ENCODE data around the gene TMC7.

TMC7 gene

GRCh38 chr16:19029980-19030379, 46.2 kb downstream of the TMC7 start:
- DNase-seq (ENCODE audit: low read depth in 2 of 2), result no peak

DNA sequence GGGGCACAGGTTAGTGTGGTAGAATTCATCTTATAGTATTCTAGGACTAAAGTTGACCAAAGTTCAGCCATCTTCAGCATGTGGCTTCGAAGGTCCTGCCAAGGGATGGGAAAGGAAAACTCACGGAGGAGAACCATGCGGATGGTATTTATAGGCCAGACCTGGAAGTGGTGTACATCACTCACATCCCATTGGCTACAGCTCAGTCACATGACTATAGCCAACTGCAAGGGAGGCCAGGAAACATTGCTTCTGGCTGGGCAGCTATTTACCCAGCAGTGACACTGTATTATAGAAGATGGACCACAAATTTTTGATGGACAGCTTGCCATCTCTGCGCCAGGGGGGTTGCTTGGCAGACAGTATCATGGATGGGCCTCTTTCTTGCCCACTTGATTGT, 48.0 kb downstream of the TMC7 start:
- DNase-seq (ENCODE audit: low read depth in 2 of 2), result no peak

- no peak for DNase-seq (ENCODE audit: low read depth in 2 of 2)
Measured at GRCh38 chr16:19033761-19034160, 50.0 kb downstream of the TMC7 start.

DNA sequence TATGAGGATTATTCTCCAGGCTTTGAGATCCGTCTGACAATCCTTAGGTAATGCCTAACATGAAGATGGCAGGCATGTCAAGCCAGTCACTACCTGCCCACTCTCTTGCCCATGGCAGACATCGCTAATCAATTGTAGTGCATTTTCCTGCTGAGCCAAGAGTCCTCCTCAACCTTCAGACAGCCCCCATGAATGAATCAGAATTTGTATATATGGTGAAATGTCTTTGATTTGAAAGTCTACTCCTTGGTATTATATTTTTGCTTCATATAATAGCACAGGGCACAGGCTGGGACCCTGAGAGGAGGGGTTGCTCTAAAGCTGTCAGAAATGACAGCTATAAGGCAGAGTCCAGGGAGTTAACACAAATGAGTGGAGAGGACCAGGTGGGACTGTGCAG, 56.7 kb downstream of the TMC7 start:
- no peak for DNase-seq (ENCODE audit: low read depth in 2 of 2)

DNA sequence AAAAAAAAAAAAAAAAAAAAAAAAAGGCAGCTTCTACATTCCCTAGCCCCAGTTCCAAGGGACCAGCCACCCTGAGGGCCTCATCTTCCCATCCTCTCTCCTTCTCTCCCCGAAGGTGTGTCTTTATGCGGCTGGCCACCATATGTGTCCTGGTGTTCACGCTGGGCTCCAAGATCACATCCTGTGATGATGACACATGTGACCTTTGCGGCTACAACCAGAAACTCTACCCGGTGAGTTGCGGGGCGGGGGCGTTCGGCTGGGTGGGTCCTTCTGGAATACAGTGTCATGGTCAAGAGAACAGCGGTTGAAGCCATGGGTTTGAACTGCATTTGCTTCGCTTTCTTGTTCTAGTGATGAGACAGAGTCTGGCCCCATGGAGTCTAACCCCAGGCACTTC, 61.0 kb downstream of the TMC7 start:
- no peak for DNase-seq (ENCODE audit: low read depth in 2 of 2)

DNA sequence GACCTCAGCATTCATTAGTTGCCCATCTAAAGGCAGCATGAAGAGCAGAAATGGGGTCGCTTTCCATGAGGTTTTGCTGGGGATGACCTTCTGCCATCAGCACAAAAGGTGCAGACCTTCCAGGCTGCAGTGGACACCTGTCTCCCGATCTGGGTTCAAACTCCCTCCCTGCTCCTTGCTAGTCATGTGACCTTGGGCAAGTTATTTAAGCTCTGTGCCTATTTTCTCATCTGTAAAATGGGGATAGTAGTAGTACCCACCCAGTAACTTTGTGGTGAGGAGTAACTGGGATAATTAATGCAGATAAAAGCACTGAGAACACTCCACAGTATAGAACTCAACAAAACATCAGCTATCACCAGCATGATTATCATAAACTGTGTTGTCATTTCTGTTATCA, 62.3 kb downstream of the TMC7 start:
- no peak for DNase-seq (ENCODE audit: low read depth in 2 of 2)

GRCh38 chr16:19062706-19063105, 79.0 kb downstream of the TMC7 start:
- no peak for DNase-seq (ENCODE audit: low read depth in 2 of 2)

- no peak for DNase-seq (ENCODE audit: low read depth in 2 of 2)
Measured at GRCh38 chr16:19066988-19067348, 83.2 kb downstream of the TMC7 start.

- DNase-seq (ENCODE audit: low read depth in 2 of 2), result peak; percentile 95 to 97
Measured at GRCh38 chr16:19067349-19068236, 83.9 kb downstream of the TMC7 start, which contains the start of gene COQ7. Gene COQ7 (plus strand): TSS chr16:19067614. CDS start chr16:19067665, 51 bp downstream.

DNA sequence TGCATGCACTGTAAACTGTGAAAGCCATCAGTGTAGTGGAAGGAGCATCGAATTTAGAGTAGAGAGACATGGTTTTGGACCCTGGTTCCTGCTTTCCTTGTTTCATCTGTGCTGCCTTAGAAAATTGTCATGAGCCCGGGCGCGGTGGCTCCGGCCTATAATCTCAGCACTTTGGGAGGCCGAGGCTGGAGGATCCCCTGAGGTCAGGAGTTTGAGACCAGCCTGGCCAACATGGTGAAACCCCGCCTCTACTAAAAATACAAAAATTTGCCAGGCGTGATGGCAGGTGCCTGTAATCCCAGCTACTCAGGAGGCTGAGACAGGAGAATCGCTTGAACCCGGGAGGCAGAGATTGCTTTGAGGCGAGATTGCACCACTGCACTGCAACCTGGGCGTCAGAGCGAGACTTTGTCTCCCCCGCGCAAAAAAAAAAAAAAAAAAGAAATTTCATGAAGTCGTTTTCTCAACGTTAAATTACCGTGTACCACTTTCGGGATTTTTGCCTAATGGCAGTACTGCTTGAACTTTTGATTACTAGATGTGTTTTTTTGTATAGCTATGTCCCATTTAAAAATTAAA, 84.6 kb downstream of the TMC7 start:
- no peak for DNase-seq (ENCODE audit: low read depth in 2 of 2)

GRCh38 chr16:19071811-19072777, 88.4 kb downstream of the TMC7 start:
- DNase-seq (ENCODE audit: low read depth in 2 of 2), result peak in 1 of 2 donors; percentile 5

DNA sequence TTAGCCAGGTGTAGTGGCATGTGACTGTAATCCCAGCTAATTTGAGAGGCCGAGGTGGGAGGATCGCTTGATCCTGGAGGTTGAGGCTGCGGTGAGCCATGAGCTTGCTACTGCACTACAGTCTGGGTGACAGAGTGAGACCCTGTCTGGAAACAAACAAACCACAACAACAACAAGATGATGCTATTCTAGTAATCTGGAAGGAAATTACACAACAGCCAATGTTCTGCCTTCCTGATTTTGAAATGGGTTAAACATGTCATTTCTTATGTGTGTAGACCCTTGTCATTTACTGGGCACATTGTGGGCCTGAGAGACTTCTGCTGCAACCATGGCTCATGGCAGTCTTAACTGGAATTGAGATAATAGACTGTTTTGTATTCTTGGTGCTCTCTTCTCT, 89.6 kb downstream of the TMC7 start:
- DNase-seq (ENCODE audit: low read depth in 2 of 2), result no peak

- no peak for DNase-seq (ENCODE audit: low read depth in 2 of 2)
Measured at GRCh38 chr16:19073863-19074262, 90.1 kb downstream of the TMC7 start.

GRCh38 chr16:19075511-19075910, 91.8 kb downstream of the TMC7 start:
- DNase-seq (ENCODE audit: low read depth in 2 of 2), result no peak

- no peak for DNase-seq (ENCODE audit: low read depth in 2 of 2)
Measured at GRCh38 chr16:19077879-19078278, 94.1 kb downstream of the TMC7 start.

GRCh38 chr16:19083670-19084069, 99.9 kb downstream of the TMC7 start:
- DNase-seq (ENCODE audit: low read depth in 2 of 2), result no peak

DNA sequence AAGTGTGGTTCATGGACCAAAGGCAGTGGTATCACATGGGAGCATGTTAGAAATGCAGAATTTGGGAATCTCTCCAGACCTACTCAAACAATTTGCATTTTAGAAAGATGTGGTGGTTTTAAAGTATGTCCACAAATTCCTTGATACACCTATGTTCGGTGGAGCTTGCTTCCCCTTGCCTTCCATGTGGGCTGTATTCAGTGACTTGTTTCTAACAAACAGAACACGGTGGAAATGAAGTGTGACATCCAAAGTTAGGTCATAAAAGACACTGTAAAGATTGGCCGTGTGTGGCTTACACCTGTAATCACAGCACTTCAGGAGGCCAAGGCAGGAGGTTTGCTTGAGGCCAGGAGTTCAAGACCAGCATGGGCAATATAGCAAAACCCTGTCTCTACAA, 100.4 kb downstream of the TMC7 start:
- no peak for DNase-seq (ENCODE audit: low read depth in 2 of 2)

- DNase-seq (ENCODE audit: low read depth in 2 of 2), result no peak
Measured at GRCh38 chr16:19084879-19085278, 101.1 kb downstream of the TMC7 start.

GRCh38 chr16:19085679-19086200, 102.0 kb downstream of the TMC7 start:
- no peak for DNase-seq (ENCODE audit: low read depth in 2 of 2)

DNA sequence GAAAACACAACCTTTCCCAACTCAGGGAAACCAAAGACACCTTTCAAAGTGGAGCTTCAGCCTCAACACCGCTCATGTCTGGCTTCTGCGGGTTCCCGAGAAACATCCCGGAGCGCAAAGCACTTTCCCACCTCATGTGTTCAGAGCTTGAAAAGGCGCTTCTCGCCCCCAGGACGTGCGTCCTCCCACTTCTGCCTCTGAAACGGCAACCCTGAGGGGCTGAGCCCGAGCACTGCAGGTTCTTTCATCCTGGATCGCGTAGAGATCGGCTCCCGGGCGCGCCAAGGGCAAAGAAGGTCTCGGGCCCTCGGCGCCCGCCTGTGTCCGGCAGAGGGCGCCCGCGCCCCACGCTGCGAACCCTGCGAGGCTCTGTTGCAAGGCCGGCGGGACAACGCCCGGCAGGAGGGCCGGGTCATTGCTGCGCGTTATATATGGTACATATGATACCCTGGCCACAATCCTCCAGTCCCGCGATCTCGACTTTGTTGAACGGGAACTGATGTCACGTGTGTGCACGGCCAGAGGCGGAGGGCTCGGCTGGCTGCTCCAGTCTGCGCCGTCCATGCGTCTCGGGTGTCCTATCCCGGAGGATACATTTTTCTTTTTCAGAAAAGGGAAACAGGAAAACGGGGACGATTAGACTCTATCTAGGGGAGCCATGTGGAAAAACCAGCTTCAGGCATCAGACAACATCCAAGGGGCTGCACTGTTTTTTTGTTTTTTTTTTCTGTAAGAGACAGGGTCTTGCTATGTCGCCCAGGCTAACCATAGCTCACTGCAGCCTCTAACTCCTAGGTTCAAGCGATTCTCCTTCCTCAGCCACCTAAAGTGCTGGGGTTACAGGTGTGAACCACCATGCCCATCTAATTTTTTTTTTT, 102.8 kb downstream of the TMC7 start:
- peak; percentile 43 to 45 for DNase-seq (ENCODE audit: low read depth in 2 of 2)

- no peak for DNase-seq (ENCODE audit: low read depth in 2 of 2)
Measured at GRCh38 chr16:19088341-19088916, 104.7 kb downstream of the TMC7 start.
